ENCODE data around the gene ABCA6.
A peak's percentile ranks its signal among the peaks of the same experiment; 100 is the strongest.
"Not testable (repeated sequence)": the region's sequence is repeated elsewhere in the genome, so short reads cannot be mapped to it uniquely, and the experiment has no call there.

ABCA6 gene, protein sequence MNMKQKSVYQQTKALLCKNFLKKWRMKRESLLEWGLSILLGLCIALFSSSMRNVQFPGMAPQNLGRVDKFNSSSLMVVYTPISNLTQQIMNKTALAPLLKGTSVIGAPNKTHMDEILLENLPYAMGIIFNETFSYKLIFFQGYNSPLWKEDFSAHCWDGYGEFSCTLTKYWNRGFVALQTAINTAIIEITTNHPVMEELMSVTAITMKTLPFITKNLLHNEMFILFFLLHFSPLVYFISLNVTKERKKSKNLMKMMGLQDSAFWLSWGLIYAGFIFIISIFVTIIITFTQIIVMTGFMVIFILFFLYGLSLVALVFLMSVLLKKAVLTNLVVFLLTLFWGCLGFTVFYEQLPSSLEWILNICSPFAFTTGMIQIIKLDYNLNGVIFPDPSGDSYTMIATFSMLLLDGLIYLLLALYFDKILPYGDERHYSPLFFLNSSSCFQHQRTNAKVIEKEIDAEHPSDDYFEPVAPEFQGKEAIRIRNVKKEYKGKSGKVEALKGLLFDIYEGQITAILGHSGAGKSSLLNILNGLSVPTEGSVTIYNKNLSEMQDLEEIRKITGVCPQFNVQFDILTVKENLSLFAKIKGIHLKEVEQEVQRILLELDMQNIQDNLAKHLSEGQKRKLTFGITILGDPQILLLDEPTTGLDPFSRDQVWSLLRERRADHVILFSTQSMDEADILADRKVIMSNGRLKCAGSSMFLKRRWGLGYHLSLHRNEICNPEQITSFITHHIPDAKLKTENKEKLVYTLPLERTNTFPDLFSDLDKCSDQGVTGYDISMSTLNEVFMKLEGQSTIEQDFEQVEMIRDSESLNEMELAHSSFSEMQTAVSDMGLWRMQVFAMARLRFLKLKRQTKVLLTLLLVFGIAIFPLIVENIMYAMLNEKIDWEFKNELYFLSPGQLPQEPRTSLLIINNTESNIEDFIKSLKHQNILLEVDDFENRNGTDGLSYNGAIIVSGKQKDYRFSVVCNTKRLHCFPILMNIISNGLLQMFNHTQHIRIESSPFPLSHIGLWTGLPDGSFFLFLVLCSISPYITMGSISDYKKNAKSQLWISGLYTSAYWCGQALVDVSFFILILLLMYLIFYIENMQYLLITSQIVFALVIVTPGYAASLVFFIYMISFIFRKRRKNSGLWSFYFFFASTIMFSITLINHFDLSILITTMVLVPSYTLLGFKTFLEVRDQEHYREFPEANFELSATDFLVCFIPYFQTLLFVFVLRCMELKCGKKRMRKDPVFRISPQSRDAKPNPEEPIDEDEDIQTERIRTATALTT (N-terminal part only)

GRCh38 chr17:69141431-69142174 is at the start of gene ABCA6:
Gene ABCA6, minus strand, starts transcription at chr17:69141895. Its CDS starts 1,192 bp downstream, at chr17:69140703.
- no peak for DNase-seq

DNA sequence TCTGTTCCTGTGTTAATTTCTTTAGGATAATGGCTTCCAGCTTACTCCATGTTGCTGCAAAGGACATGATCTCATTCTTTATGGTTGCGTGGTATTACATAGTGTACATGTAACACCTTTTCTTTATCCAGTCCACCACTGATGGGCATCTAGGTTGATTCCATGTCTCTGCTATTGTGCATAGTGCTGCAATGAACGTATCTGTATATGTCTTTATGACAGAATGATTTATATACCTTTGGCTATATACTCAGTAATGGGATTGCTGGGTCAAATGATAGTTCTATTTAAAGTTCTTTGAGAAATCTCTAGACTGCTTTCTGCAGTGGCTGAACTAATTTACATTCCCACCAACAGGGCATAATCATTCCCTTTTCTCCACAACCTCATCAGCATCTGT is 47.1 kb upstream of the ABCA6 start:
- DNase-seq, result no peak

DNA sequence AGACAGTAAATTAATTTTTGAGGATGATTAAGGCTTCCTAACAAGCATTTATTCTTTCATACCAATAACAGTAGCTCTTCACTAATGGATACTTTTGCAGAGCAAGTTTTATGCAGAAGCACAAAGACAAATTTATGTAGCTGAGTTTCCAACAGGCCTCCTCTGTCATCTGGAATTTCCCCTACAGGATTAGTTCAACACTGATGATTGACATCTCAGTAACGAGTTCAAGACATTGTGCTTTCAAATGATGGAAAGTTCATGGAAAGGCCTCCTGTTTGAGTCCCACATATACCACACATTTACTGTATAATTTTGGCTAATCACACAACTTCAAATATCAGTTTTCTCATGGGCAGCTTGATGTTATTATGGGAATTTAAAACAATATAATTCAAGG is 46.4 kb upstream of the ABCA6 start:
- no peak for DNase-seq

DNA sequence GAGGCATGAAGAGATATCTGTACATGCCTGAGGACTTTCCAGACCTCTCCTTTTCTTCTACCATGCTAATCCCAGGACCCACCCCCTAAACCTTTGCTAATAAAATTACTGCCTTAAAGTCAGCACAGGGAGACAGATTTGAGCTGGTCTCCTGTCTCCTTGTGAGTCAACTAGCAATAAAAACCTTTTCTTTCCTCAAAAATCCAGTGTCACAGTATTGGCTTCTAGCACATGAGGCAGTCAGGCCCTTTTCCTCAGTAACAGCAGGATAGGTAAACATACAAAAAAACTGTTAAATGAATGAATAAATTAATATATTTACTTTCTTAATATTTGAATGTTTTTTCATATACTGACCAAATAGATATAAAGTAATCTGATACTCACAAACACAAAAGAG is 45.6 kb upstream of the ABCA6 start:
- no peak for DNase-seq

DNA sequence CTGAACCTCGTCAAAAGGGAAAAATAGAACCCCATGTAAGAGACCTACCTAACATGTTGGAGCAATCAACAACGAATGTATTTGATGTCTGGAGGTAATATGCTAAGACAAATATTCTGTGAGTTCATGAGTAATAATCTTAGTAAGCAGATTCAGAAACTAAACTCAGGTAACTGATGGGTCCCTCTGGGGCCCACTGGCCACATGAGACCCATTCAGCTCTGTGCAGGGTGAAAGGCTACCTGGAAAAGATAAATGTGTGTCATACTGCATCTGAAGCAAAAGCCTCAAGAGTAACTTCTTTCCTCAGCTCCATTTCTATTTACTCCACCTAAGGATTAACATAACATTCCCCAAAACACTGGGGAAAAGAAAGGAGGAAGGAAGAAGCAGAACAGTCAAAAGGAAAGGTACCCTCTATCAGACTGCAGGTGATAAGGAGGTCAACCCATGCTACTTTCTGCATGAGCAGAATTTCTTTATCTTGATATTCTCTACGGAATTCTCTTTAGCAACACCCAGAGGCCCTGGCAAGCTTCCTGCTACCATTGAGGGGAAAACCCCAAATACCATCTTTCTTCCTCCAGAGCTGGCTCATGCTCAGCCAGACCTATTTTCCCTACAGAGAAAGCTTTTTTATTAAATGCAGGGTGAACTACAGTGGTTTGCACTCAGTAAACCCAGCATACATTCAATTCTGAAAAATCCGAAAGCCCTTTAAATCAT is 37.7 kb upstream of the ABCA6 start:
- DNase-seq, result no peak

- DNase-seq, result no peak
These were observed 34.7 kb upstream of the ABCA6 start for GRCh38 chr17:69176457-69176795.

DNA sequence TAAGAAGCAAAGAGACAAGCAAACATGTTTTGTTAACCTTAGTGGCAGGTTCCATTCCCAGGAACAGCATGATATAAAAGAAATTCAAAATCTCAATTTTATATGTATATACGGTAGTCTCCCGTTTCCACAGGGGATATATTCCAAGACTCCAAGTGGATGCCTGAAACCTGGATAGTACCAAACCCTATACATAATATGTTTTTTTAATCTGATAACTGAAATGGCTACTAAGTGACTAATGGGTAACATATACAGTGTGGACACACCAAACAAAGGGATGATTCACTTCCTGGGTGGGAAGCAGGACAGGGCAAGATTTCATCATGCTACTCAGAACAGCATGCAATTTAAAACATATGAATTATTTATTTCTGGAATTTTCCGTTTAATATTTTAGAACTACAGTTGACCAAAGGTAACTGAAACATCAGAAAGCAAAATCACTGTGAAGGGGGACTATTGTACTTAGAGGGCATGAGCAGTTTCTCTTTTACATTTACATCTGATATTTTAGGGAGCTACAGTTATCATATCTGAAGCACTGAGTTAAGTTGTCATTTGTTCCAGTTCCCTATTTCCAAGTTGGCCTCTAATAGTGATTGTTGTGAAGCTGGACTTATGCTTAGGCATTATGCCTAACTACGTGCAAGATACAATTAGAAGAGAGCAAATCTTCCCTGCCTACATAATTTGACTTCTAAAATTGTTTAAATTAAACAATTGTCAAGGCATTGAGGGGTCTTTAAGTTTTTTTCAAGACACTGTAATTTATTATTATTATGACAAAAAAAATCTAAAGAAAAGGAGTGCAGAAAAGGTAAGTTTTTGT is 34.1 kb upstream of the ABCA6 start:
- DNase-seq, result peak; percentile 28

- DNase-seq, result no peak
These were observed 33.5 kb upstream of the ABCA6 start for GRCh38 chr17:69175262-69175624.

DNA sequence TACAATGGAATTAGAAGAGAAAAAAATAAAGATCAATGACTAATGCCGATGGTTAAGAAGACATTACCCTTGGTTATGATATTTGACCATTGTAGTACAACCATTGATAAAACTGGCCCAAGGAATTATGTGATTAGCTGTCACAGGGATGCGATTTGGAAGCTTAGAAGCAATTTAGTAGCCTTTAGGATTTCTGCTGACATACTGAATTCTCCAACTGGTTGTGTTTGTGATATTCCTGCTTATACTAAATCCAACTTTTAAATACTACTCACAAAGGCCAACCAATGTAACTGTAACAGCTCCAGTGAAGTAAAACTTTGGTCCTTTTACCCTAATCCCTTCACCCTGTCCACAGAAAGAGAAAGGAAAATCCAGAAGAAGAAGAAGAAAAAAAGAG is 31.4 kb upstream of the ABCA6 start:
- DNase-seq, result no peak

- peak; percentile 43 for DNase-seq
These were observed 28.7 kb upstream of the ABCA6 start for GRCh38 chr17:69170377-69170776.

GRCh38 chr17:69168642-69169041 is 26.9 kb upstream of the ABCA6 start:
- DNase-seq, result not testable (repeated sequence)

- no peak for DNase-seq
These were observed 25.3 kb upstream of the ABCA6 start for GRCh38 chr17:69166957-69167356.

- DNase-seq, result no peak
These were observed 22.5 kb upstream of the ABCA6 start for GRCh38 chr17:69164206-69164605.

- no peak for DNase-seq
These were observed 17.7 kb upstream of the ABCA6 start for GRCh38 chr17:69159418-69159817.

GRCh38 chr17:69154267-69154666 is 12.6 kb upstream of the ABCA6 start:
- no peak for DNase-seq

DNA sequence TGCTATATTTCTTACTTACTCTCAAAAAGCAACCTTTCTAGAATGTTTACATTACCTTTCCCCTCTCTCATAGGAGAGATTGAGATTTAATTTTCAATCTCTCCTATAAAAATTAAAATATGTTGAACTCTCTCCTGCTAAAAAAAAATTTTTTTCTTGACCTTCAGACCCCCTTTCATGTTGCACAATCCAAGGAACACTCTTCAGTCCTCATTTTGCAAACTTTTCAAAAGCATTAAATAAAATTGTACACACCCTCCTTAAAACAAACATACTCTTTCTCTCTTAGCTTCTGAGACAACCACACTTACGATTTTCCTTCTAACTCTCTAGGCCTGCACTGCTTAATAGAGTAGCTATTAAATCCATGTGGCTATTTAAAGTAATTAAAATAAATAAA is 8.6 kb upstream of the ABCA6 start:
- DNase-seq, result no peak

DNA sequence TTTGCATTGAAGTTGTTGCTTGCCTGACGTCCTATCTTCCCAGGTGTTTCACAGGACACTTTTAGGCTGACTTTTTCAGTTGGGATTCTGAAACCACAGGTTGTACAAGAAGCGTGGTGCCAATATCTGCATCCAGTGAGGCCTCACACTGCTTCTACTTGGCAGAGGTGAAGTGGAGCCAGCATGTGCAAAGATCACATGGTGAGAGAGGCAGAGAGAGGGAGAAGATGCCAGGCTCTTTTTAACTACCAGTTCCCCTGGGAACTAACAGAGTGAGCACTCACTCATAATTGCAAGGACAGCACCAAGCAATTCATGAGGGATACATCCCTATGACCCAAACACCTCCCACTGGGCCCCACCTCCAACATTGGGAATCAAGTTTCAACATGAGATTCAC is 5.8 kb upstream of the ABCA6 start:
- DNase-seq, result no peak

- no peak for DNase-seq
These were observed 2.9 kb upstream of the ABCA6 start for GRCh38 chr17:69144331-69145255.

- DNase-seq, result no peak
These were observed 2.1 kb upstream of the ABCA6 start for GRCh38 chr17:69143683-69144231.

- no peak for DNase-seq
These were observed 1.5 kb upstream of the ABCA6 start for GRCh38 chr17:69143151-69143550.
